CD4-positive, alpha-beta T cell treated with Interleukin-6 at 100 ng/mL for 8 hours (primary cell): Measurements from ENCODE around the gene ULBP1.
"Not testable (repeated sequence)": the region's sequence is repeated elsewhere in the genome, so short reads cannot be mapped to it uniquely, and the experiment has no call there.

Experiments used
- DNase-seq: peaks from one replicate; pipeline ENCODE4 v3.0.0-alpha.2; 2020; ENCODE audit warnings: mixed read lengths, low spot score

Gene ULBP1

DNA sequence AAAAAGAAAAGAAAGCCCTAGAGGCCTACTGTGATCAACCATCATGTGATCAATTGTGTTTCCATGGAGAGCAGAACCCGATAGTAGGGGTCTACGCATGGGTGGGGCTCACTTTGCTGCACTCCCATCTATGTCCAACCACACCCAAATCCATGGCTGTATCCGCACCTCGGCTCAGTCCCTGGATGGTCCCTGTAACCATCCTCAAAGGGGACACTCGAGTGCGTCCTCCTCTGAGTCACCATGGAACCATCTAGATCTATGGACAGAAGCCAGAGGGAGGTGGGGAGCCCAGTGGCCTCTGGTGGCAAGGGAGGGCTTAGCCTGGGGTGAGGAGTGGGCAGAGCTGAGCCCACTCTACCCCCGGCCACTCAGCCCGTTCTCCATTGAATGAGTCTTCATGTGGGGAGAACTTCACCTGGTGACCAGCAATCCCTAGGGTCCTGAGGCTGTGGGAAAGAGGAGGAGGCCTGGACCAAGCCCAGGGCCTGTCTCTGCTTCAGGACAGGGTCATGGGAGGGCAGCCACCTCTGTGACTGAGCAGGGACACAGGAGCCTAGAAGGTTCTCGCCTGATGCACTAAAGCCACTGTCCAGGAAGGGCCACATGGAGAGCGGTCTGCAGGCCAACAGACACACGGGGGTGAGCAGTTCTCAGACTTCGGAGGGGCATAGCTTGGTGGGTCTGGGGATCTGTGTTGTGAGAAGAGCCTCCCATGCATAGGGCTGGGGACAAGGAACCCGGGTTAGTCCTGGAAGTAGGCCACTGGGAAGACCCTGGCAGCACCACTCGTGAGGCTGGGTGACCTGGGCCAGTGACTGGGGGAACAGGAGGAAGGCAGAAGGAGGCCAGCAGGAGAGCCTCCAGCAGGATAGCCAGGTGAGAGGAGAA is 42.3 kb downstream of the ULBP1 start:
- DNase-seq = no peak

DNA sequence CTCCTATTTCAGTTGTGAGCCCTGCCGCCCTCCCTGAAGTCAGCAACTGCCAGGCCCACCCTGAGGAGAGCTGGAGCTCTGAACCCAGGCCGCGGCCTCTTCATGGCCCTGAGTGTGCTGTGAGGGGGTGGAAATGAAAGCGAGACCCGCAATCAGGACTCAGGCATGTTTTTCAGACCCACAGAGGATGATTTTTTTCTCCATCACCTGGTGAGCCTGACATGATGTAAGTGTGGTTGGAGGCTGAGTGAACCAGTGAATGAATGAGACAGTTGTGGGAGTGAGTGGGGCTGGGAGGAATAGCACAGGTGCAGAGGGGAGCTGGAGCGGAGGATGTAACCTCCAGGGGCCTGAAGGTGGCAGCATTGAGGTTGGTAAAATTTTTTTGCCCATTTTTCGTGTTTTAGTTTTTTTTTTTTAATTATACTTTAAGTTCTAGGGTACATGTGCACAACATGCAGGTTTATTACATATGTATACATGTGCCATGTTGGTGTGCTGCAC is 43.3 kb downstream of the ULBP1 start:
- peak; percentile 32 for DNase-seq

DNA sequence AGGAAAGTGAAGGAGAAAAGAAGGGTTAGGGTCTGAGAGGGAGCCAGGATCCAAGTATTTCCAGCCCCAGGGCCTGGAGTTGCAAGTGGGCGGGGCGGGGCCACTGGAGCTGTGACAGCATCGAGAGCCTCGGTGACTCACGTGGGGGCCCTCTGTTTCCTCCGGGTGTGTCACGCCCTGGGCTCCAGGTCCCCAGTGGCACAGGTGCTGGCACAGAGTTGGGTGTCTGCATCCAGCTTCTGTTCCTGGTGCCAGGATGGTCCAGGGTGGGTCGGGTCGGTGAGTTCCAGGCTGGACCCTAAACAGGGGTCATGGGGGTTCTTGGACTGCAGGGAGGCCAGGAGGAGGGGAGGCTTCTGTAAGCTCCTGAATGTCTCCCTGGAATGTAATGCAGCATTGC is 44.8 kb downstream of the ULBP1 start:
- DNase-seq = no peak

DNA sequence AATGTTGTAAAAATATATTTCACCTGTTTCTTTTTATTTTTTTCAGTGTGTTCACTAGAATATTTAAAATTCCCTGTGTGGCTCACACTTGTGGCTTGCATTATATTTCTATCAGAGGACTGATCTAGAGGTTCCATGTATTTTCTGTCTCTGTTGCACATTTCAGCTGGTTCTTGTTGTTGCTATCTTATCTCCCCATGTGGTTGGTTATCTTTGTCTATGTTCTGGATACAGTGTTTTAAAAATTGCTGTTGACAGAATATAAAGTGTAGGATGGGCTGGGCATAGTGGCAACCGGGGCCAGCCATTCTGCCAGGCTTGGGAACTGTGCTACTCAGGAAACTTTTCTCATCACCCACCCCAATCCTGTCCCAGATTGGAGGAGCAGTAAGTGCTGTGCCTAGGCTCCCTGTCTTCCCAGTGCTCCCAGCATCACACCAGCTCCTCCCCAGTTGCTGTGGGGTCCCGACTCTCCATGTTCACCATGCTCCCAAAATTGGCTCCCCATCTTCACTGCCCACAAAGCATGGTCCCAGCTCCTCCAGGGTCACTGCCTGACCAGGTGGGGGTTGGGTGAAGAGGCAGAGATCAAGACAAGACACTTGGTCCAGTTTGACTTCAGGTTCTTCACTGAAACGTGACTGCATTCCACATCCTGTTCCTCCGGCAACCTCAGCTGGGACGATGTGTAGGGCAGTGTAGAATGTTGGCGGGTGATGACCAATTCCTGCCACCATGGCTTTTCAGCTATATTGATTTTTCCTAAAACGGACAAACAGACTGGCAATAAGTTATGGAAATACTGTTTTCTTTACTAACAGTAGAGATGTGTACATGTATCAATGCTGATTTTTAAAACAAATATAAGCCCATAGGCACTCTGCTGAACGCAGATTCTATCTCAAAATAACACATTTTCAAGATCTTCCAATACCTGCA is 49.4 kb downstream of the ULBP1 start:
- not testable (repeated sequence) for DNase-seq

DNA sequence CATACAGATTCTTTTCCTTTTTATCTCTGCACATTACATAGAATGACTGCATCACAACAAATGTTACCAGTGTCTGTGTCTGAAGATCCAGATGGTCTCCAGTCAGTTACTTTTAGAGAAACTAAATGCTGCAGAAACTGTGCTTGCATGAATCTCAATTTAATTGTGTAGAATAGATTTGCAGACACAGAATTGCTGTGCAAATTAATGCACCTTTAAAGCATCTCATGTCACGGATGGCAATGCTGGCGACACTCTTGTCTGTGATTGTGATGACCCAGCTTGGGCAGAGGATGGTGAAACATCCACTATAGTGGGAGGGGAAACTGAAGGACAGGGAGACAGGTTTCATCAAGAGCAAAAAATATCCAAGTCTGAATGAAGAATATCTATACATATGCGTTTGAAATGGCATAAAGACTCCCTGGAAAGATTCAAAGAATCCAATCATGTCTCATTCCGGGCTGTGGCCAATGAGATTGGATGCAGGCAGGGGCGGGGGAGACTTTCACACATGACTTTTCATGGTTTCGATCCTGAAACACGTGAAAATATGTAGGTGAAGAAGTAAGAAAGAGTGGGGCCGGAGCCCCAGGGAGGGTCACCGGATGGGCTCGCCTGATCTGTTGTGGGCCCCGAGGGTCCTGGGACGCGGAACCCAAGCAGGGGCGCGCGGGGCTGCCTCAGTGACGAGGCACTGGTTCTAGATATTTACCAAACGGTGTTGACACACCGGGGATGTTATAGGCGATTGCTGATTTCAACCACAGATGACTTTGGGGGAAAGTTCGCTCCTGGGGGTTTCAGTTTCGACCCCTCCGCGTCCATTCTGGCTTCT is 50.3 kb downstream of the ULBP1 start:
- DNase-seq = not testable (repeated sequence)

DNA sequence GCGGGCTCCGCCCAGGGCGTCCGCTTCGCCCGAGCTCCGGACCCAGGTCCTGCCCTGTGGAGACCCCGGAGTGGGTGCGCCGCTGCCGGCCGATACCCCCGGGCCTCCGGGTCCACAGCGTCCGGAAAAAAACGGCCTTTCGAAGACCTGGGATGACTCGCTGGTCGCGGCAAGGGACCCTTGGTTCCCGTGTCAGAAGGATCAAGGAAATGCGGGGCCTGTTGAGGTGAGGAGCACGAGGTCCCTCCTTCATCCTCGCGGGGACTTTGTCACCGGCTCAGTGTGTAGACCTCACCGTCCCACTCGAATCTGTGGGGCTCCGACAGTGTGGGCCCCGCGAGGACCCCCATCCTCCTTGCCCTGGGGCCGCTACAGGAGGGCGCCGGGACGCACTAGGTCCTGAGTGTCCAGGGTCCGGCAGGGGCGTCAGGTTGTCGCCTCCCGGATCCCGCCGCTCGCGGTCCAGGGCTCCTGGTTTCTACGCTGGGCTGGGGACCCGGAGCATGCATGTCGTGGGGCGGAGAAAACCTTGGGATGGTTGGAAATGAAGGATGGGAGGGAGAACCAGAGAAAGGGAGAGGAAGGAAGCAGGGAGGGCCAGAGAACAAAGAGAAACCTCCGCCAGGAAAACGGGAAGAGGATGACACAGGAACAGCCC is 51.0 kb downstream of the ULBP1 start:
- not testable (repeated sequence) for DNase-seq

DNA sequence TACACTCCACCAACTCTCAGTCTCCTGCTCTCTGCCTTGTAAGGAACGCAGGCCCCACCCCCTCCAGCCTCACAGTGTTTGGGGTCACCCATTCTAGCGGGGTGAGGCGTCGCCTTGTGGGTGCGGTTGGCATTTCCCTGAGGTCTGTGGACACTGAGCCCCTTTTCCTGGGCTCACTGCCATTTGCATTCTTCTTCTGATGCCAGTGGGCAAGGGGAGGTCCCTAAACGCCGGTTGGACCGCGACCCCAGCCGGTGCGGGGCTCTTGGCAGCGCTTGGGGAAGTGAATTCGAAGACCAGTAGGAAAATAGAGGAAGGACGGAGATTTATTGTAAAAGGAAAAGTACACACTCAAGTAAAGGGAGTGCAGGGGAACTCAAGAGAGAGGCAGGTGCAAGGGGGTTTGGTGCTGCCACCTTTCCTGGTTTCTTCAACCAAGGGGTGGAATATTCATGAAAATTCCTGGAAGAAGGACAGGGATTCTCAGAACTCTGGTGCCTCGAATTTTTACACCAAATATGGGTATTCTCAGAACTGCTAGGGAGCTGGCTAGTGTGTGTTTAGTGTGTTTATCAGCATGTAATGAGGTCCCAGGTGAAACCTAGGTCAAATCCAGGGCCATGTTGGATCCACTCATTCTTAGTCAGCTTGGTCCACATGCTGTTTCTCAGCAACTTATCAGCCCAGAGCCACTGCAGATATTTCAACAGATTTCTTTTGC is 51.7 kb downstream of the ULBP1 start:
- not testable (repeated sequence) for DNase-seq

DNA sequence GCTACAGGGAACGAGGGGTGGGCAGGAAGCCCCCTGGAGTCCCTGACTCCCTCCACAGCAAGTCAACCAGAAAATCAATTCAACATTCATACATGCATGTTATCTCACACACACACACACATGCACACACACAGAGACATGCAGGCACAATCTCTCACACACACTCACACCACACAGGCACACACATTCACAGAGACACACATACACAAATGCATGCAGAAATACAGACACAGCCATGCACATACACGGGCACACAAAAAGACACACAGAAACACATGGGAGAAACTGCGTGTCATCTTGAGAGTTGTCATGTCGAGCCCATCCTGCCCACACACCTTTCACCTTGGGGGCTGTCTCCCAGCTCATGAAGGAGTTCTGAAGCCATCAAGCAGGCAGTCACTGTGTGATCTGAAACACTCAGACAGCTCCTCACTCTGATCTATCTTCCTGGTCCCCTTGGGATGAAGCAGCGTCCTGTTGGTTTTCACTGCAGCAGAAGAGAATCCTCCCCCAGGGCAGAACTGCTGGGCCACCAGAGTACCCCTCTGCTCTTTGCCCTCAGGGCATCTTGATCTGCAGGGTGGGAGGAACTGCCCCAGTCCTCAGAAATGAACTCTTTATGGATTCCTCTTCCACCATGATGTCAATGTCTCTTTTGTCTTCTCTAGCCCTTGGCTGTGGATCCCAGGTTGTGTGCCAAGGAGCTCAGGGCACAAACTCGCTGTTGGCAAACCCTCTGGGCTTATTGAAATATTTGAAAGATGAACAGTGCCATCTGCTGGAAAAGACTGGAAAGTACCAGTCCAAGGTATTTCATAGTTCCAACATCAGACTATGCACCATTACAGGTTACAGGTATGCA is 52.8 kb downstream of the ULBP1 start:
- peak; percentile 71 for DNase-seq

DNA sequence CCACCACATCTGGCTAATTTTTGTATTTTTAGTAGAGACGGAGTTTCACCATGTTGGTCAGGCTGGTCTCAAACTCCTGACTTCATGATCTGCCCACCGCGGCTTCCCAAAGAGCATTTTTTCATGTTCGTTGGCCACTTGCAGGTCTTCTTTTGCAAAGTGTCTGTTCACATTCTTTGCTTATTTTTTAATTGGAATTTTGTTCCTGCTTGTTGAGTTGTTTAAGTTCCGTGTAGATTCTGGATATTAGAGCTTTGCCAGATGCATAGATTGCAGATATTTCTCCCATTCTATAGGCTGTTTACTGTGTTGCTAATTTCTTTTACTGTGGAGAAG is 53.4 kb downstream of the ULBP1 start:
- not testable (repeated sequence) for DNase-seq

DNA sequence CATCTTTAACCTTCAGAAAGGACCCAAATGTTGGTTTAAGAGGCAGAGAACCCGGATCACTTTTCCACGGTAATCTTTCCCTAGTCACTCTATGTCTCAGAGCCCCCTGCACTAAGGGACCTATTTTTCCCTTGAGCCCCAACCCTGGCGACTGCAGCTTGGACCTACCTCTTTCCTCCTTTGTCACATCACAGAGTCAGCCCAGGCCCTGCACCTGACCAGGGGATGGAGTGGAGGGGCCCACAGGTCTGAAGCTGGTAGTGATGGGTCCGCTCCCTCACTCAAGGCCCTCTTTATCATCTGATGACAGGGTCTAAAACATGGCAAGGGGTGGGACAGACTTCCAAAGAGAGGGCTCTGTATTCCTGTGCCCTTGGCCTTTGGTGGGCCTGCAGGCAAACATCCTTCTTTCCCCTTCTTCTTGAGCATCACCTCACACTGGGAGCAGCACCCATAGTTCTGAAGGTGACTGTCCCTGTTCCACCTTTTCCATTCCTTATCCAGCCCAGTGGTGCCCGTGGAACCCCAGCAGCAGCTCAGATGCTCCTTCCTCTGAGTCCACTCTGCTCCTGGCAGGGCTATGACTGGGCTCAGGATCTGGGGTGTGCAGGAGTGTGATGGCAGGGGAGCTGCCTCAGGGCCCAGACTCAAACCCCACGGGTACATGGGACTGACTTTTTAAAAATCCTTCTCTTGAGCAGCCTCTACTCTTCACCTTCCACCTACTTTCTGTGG is 55.3 kb downstream of the ULBP1 start:
- DNase-seq = no peak

DNA sequence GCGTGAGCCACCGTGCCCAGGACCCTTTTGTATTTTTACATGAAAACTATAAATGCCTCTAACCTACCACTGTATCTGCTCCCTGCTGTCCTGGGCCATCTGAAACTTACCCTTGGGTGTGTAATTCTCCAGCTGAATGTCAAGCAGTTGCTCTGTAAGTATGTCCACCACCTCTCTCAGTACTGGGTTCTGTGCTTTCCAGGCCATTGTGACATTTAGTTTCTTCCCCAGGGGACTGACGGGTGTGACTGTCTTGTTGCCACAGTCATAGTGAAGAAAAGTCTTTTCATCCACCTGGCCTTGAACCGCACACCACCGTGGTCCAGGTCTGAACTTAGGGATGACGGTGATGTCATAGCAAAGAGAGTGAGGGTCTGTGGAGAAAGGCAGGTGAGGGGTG is 58.1 kb downstream of the ULBP1 start:
- DNase-seq = not testable (repeated sequence)
